ENCODE data around the gene ZNF783.

GRCh38 chr7:149284850-149285585, 23.0 kb downstream of the ZNF783 start:
- TF ChIP-seq CTCF (IDR thresholded peaks at IDR 0.05; ENCODE audit: low read length) (peak; percentile 64), EZH2 (optimal IDR thresholded peaks at IDR 0.05; ENCODE audit: low read depth, low read length) (no peak)
